ENCODE data around the gene MYH10. TPM values are rescaled to one million over a fixed set of nuclear protein-coding genes. Genes with fewer than 3 reads are reported as not detected.
A peak's percentile ranks its signal among the peaks of the same experiment; 100 is the strongest.
"Not testable (repeated sequence)": the region's sequence is repeated elsewhere in the genome, so short reads cannot be mapped to it uniquely, and the experiment has no call there.

The MYH10 gene
- total and polyA plus RNA-seq, 2 experiments from 2014 or later: 46.8 to 69.5 TPM

GRCh38 chr17:8552577-8553320 lies 77.8 kb downstream of the MYH10 start:
- in situ Hi-C loops (cut with MboI): no loop called here
- peak; percentile 90 for DNase-seq
- Histone ChIP-seq H3K4me1 (ENCODE audit: insufficient read depth) (peaks cover 16% of the 10 kb centered on the region), H3K4me3 (no peak overlapping the region), H3K4me2 (ENCODE audit: unreplicated experiment) (peak overlapping the region; percentile 30), H3K79me2 (ENCODE audit: insufficient read depth) (no peaks in the 10 kb centered on the region), H3K27ac (peak overlapping the region; percentile 67), H3F3A (ENCODE audit: insufficient read depth) (peaks cover 23% of the 10 kb centered on the region), H3K9ac (peak overlapping the region; percentile 33), H3K9me3 (ENCODE audit: low read depth) (no peaks in the 10 kb centered on the region), H3K27me3 (replicated peaks; ENCODE audit: insufficient read depth) (no peaks in the 10 kb centered on the region), H3K36me3 (ENCODE audit: low read depth) (peaks cover 8% of the 10 kb centered on the region), H3K9me2 (ENCODE audit: insufficient read depth) (no peaks in the 10 kb centered on the region), H2AFZ (no peak overlapping the region), H4K20me1 (ENCODE audit: insufficient read depth) (no peaks in the 10 kb centered on the region)
- no peak for TF ChIP-seq EZH2 (IDR thresholded peaks at IDR 0.05; ENCODE audit: insufficient read depth, poor library complexity, severe bottlenecking)
- no peak for TF ChIP-seq EZH2phosphoT487 (IDR thresholded peaks at IDR 0.05; ENCODE audit: insufficient read depth, low read depth)
- 59 to 61% methylated on average over 9 of the region's 9 CpGs for WGBS, 2 experiments (ENCODE audit: low coverage in 1 of 2, low lambda C conversion rate in 2 of 2, missing lambda C conversion rate in 2 of 2)

- in situ Hi-C loops (cut with MboI): no loop called here
- H3K27ac ChIP-seq: peak overlapping the region; percentile 85
- WGBS, 2 experiments (ENCODE audit: low coverage in 1 of 2, low lambda C conversion rate in 2 of 2, missing lambda C conversion rate in 2 of 2): 71 to 72% methylated on average over 8 of the region's 8 CpGs
Measured at GRCh38 chr17:8542599-8543502, 87.7 kb downstream of the MYH10 start.

GRCh38 chr17:8539976-8540375 lies 90.5 kb downstream of the MYH10 start:
- H3K9ac ChIP-seq; H3K4me3 ChIP-seq; in situ Hi-C loops (cut with MboI); H3K27ac ChIP-seq; H3K9me2 ChIP-seq (ENCODE audit: insufficient read depth); H3K79me2 ChIP-seq (ENCODE audit: insufficient read depth); DNase-seq; H3K4me2 ChIP-seq (ENCODE audit: unreplicated experiment); H2AFZ ChIP-seq; H3K9me3 ChIP-seq (ENCODE audit: low read depth); H3K27me3 ChIP-seq (replicated peaks; ENCODE audit: insufficient read depth); H4K20me1 ChIP-seq (ENCODE audit: insufficient read depth): not testable (repeated sequence)
- Histone ChIP-seq H3K4me1 (ENCODE audit: insufficient read depth) (peaks cover 10% of the 10 kb centered on the region), H3F3A (ENCODE audit: insufficient read depth) (peaks cover 12% of the 10 kb centered on the region; the same call in 1 of the 2 replicates), H3K36me3 (ENCODE audit: low read depth) (peaks cover 23% of the 10 kb centered on the region)
- 97 to 98% methylated on average over 7 of the region's 7 CpGs for WGBS, 2 experiments (ENCODE audit: low coverage in 1 of 2, low lambda C conversion rate in 2 of 2, missing lambda C conversion rate in 2 of 2)

More at GRCh38 chr17:8542599-8543502, 87.7 kb downstream of the MYH10 start:
- no peaks in the 10 kb centered on the region for H3K9me2 ChIP-seq (ENCODE audit: insufficient read depth)
- H3K4me2 ChIP-seq (ENCODE audit: unreplicated experiment): peak overlapping the region; percentile 48
- peak overlapping the region; percentile 58 for H3K9ac ChIP-seq
- H3K36me3 ChIP-seq (ENCODE audit: low read depth): peaks cover 24% of the 10 kb centered on the region
- H3K79me2 ChIP-seq (ENCODE audit: insufficient read depth): no peaks in the 10 kb centered on the region
- H3K9me3 ChIP-seq (ENCODE audit: low read depth): no peaks in the 10 kb centered on the region
- TF ChIP-seq EZH2 (IDR thresholded peaks at IDR 0.05; ENCODE audit: insufficient read depth, poor library complexity, severe bottlenecking) (no peak), EZH2phosphoT487 (IDR thresholded peaks at IDR 0.05; ENCODE audit: insufficient read depth, low read depth) (no peak)
- peaks cover 12% of the 10 kb centered on the region; the same call in 1 of the 2 replicates for H3F3A ChIP-seq (ENCODE audit: insufficient read depth)
- peak; percentile 97 for DNase-seq
- H4K20me1 ChIP-seq (ENCODE audit: insufficient read depth): no peaks in the 10 kb centered on the region
- peaks cover 10% of the 10 kb centered on the region for H3K4me1 ChIP-seq (ENCODE audit: insufficient read depth)
- H2AFZ ChIP-seq: 0 out of 2 replicates have a peak overlapping the region, but pooled peaks have one; percentile 17
- no peaks in the 10 kb centered on the region for H3K27me3 ChIP-seq (replicated peaks; ENCODE audit: insufficient read depth)
- no peak overlapping the region for H3K4me3 ChIP-seq

- no peak overlapping the region for H3K9ac ChIP-seq
- DNase-seq: no peak
- H3K79me2 ChIP-seq (ENCODE audit: insufficient read depth): no peaks in the 10 kb centered on the region
- no peak for TF ChIP-seq EZH2 (IDR thresholded peaks at IDR 0.05; ENCODE audit: insufficient read depth, poor library complexity, severe bottlenecking)
- no peak for TF ChIP-seq EZH2phosphoT487 (IDR thresholded peaks at IDR 0.05; ENCODE audit: insufficient read depth, low read depth)
- H3K9me2 ChIP-seq (ENCODE audit: insufficient read depth): no peaks in the 10 kb centered on the region
- H3K4me2 ChIP-seq (ENCODE audit: unreplicated experiment): no peak overlapping the region
- H3K27me3 ChIP-seq (replicated peaks; ENCODE audit: insufficient read depth): no peaks in the 10 kb centered on the region
- no peaks in the 10 kb centered on the region for H3K9me3 ChIP-seq (ENCODE audit: low read depth)
- 67 to 68% methylated on average over 3 of the region's 3 CpGs for WGBS, 2 experiments (ENCODE audit: low coverage in 1 of 2, low lambda C conversion rate in 2 of 2, missing lambda C conversion rate in 2 of 2)
- H4K20me1 ChIP-seq (ENCODE audit: insufficient read depth): no peaks in the 10 kb centered on the region
- H3K4me1 ChIP-seq (ENCODE audit: insufficient read depth): peaks cover 1% of the 10 kb centered on the region
- H2AFZ ChIP-seq: no peak overlapping the region
- in situ Hi-C loops (cut with MboI): no loop called here
- H3F3A ChIP-seq (ENCODE audit: insufficient read depth): peaks cover under 1% of the 10 kb centered on the region; the same call in 1 of the 2 replicates
- no peak overlapping the region for H3K27ac ChIP-seq
- peaks cover 23% of the 10 kb centered on the region for H3K36me3 ChIP-seq (ENCODE audit: low read depth)
- H3K4me3 ChIP-seq: no peak overlapping the region
Measured at GRCh38 chr17:8537734-8538133, 92.8 kb downstream of the MYH10 start.
